NCI-H1092 (cell line): ENCODE results near the gene HINFP.
"Not testable (repeated sequence)": the region's sequence is repeated elsewhere in the genome, so short reads cannot be mapped to it uniquely, and the experiment has no call there.

Experiments
- DNase-seq: peaks from one replicate; lab custom pipeline; 2025; lab: John Stamatoyannopoulos, UW

The HINFP gene

GRCh38 chr11:119117004-119117706 is 4.2 kb upstream of the HINFP start:
- no peak for DNase-seq

GRCh38 chr11:119118227-119118626 is 3.2 kb upstream of the HINFP start:
- DNase-seq = no peak

- DNase-seq = no peak
Measured at GRCh38 chr11:119118946-119119345, 2.4 kb upstream of the HINFP start.

- peak; percentile 78 for DNase-seq
Measured at GRCh38 chr11:119120639-119121007, 757 bp upstream of the HINFP start.

GRCh38 chr11:119121811-119122124 is 388 bp downstream of the HINFP start:
- no peak for DNase-seq

- no peak for DNase-seq
Measured at GRCh38 chr11:119125821-119126220, 4.4 kb downstream of the HINFP start.

- DNase-seq = no peak
Measured at GRCh38 chr11:119126675-119127268, 5.4 kb downstream of the HINFP start.

- DNase-seq = no peak
Measured at GRCh38 chr11:119130662-119131061, 9.3 kb downstream of the HINFP start.

- no peak for DNase-seq
Measured at GRCh38 chr11:119134389-119134978, 13.1 kb downstream of the HINFP start.

- DNase-seq = not testable (repeated sequence)
Measured at GRCh38 chr11:119139276-119139675, 17.9 kb downstream of the HINFP start.

- DNase-seq = peak; percentile 51
Measured at GRCh38 chr11:119144825-119145486, 23.6 kb downstream of the HINFP start.

- no peak for DNase-seq
Measured at GRCh38 chr11:119145551-119145950, 24.2 kb downstream of the HINFP start.

GRCh38 chr11:119147604-119148333 is 26.4 kb downstream of the HINFP start:
- DNase-seq = no peak

GRCh38 chr11:119148720-119149017 is 27.3 kb downstream of the HINFP start:
- DNase-seq = no peak

- no peak for DNase-seq
Measured at GRCh38 chr11:119149018-119149785, 27.8 kb downstream of the HINFP start, which contains the start of gene ABCG4. Gene ABCG4, plus strand, starts transcription at chr11:119149052. Its CDS starts 914 bp downstream, at chr11:119149966.

GRCh38 chr11:119149786-119150275 is 28.5 kb downstream of the HINFP start:
- no peak for DNase-seq

GRCh38 chr11:119152043-119152442 is 30.7 kb downstream of the HINFP start:
- DNase-seq = no peak

GRCh38 chr11:119152604-119153003 is 31.2 kb downstream of the HINFP start:
- DNase-seq = no peak

GRCh38 chr11:119153049-119153818 is 31.9 kb downstream of the HINFP start:
- no peak for DNase-seq

- DNase-seq = no peak
Measured at GRCh38 chr11:119154178-119154577, 32.8 kb downstream of the HINFP start.
